Measurements from ENCODE around the gene LHX5. TPM values are rescaled to one million over a fixed set of nuclear protein-coding genes. Genes with fewer than 3 reads are reported as not detected.

The LHX5 gene
- total RNA-seq, 2 donors from 2014 or later: 0.18 TPM; not detected in 1

- H3K27ac Mint-ChIP-seq: peak overlapping the region; percentile 27
- TF ChIP-seq, protein P1, sequence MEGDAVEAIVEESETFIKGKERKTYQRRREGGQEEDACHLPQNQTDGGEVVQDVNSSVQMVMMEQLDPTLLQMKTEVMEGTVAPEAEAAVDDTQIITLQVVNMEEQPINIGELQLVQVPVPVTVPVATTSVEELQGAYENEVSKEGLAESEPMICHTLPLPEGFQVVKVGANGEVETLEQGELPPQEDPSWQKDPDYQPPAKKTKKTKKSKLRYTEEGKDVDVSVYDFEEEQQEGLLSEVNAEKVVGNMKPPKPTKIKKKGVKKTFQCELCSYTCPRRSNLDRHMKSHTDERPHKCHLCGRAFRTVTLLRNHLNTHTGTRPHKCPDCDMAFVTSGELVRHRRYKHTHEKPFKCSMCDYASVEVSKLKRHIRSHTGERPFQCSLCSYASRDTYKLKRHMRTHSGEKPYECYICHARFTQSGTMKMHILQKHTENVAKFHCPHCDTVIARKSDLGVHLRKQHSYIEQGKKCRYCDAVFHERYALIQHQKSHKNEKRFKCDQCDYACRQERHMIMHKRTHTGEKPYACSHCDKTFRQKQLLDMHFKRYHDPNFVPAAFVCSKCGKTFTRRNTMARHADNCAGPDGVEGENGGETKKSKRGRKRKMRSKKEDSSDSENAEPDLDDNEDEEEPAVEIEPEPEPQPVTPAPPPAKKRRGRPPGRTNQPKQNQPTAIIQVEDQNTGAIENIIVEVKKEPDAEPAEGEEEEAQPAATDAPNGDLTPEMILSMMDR (conservative IDR thresholded peaks at IDR 0.05): no peak
Observed at GRCh38 chr12:113414519-113415038, 57.1 kb downstream of the LHX5 start.

GRCh38 chr12:113413488-113413939 is 58.2 kb downstream of the LHX5 start:
- DNase-seq: peak; percentile 76
- Histone ChIP-seq H3K9me3 (ENCODE audit: control insufficient read depth, low read length) (no peaks in the 10 kb centered on the region), H3K4me1 (ENCODE audit: control insufficient read depth, insufficient read depth, low read length) (peaks cover 8% of the 10 kb centered on the region), H3K27me3 (ENCODE audit: control insufficient read depth, insufficient read depth, low read length, poor library complexity, severe bottlenecking) (no peaks in the 10 kb centered on the region), H3K36me3 (ENCODE audit: control insufficient read depth, insufficient read depth, low read length) (no peaks in the 10 kb centered on the region), H3K27ac (ENCODE audit: low read depth, low read length) (no peak overlapping the region), H3K4me3 (ENCODE audit: low read length) (no peak overlapping the region), H3K9ac (ENCODE audit: extremely low read depth, low read length, poor library complexity, severe bottlenecking) (no peak overlapping the region)
- TF ChIP-seq, protein P1 (conservative IDR thresholded peaks at IDR 0.05): no peak
- H3K4me3 Mint-ChIP-seq: no peak overlapping the region
- WGBS, 2 experiments (ENCODE audit: insufficient coverage in 1 of 2, insufficient read length in 1 of 2): 74 to 80% methylated on average over 6 to 11 of the region's 11 CpGs
- no peaks in the 10 kb centered on the region for H3K9me3 Mint-ChIP-seq
- H3K27ac Mint-ChIP-seq: no peak overlapping the region
- no peaks in the 10 kb centered on the region for H3K27me3 Mint-ChIP-seq (ENCODE audit: insufficient read depth)
- H3K4me1 Mint-ChIP-seq: peaks cover 7% of the 10 kb centered on the region
- no peaks in the 10 kb centered on the region for H3K36me3 Mint-ChIP-seq (ENCODE audit: low read depth)

More at GRCh38 chr12:113414519-113415038, 57.1 kb downstream of the LHX5 start:
- H3K4me1 Mint-ChIP-seq: peaks cover 9% of the 10 kb centered on the region
- Histone ChIP-seq H3K27ac (ENCODE audit: low read depth, low read length) (no peak overlapping the region), H3K4me1 (ENCODE audit: control insufficient read depth, insufficient read depth, low read length) (peaks cover 8% of the 10 kb centered on the region), H3K9ac (ENCODE audit: extremely low read depth, low read length, poor library complexity, severe bottlenecking) (no peak overlapping the region), H3K36me3 (ENCODE audit: control insufficient read depth, insufficient read depth, low read length) (no peaks in the 10 kb centered on the region), H3K4me3 (ENCODE audit: low read length) (no peak overlapping the region), H3K27me3 (ENCODE audit: control insufficient read depth, insufficient read depth, low read length, poor library complexity, severe bottlenecking) (no peaks in the 10 kb centered on the region), H3K9me3 (ENCODE audit: control insufficient read depth, low read length) (no peaks in the 10 kb centered on the region)
- H3K4me3 Mint-ChIP-seq: no peak overlapping the region
- H3K36me3 Mint-ChIP-seq (ENCODE audit: low read depth): no peaks in the 10 kb centered on the region
- no peaks in the 10 kb centered on the region for H3K9me3 Mint-ChIP-seq
- no peak for DNase-seq
- H3K27me3 Mint-ChIP-seq (ENCODE audit: insufficient read depth): no peaks in the 10 kb centered on the region
- WGBS, 2 experiments (ENCODE audit: insufficient coverage in 1 of 2, insufficient read length in 1 of 2): 92 to 98% methylated on average over 7 to 9 of the region's 9 CpGs

Other genes starting within 250 kb of the LHX5 start
- gene SLC8B1, start 136.8 kb downstream of the LHX5 start, total RNA-seq: 1 to 10 TPM; 6.9 to 9.1 TPM
- 10 to 100 TPM; 19.6 to 27.6 TPM for gene PLBD2, start 113.3 kb downstream of the LHX5 start, total RNA-seq
- not detected for gene SDS, start 68.0 kb downstream of the LHX5 start, total RNA-seq
- gene SDSL, start 49.5 kb downstream of the LHX5 start, total RNA-seq: 1 to 10 TPM; 2.4 to 5.7 TPM

All from endodermal cell (in vitro differentiated cells).